Stomach (tissue), 4 donors: Measurements from ENCODE around the gene FBXO38.

Source experiments
- CTCF ChIP-seq, 7 experiments: fragments of 450-650 bp in 4 of 7; fragments of 200-600 bp in 3 of 7; sonication (generic) in 3 of 7; IDR thresholded peaks; one replicate each; pipeline ENCODE4 v1.5.1; 2016 to 2019; ENCODE audit warnings: antibody characterized with exemption in 7 of 7, control low read depth in 2 of 7, mild to moderate bottlenecking in 1 of 7
- POLR2AphosphoS5 ChIP-seq, 3 donors: sonication (generic); formaldehyde crosslinking; IDR thresholded peaks; one replicate each; pipeline ENCODE4 v1.6.1; 2016; ENCODE audit warnings: antibody characterized with exemption in 3 of 3

- TF ChIP-seq CTCF (IDR thresholded peaks at IDR 0.05), result no peak
- TF ChIP-seq POLR2AphosphoS5 (IDR thresholded peaks at IDR 0.05), result no peak
Observed at GRCh38 chr5:148343603-148344487, 39.9 kb upstream of the FBXO38 start.
